Activated CD8-positive, alpha-beta memory T cell treated with anti-CD3 and anti-CD28 coated beads, Interleukin-2, amount 50 U/mL, for 24 hours (primary cell): ENCODE measurements around the gene DSPP.

Experiments
- DNase-seq: peaks from one replicate; pipeline ENCODE4 v3.0.0-alpha.2; 2020; ENCODE audit errors: extremely low read depth

DSPP gene

GRCh38 chr4:87631668-87632067 lies 23.3 kb downstream of the DSPP start:
- no peak for DNase-seq

GRCh38 chr4:87632469-87632868 lies 24.1 kb downstream of the DSPP start:
- DNase-seq: no peak

- DNase-seq: no peak
These were observed 24.9 kb downstream of the DSPP start for GRCh38 chr4:87633243-87633642.

- no peak for DNase-seq
These were observed 36.0 kb downstream of the DSPP start for GRCh38 chr4:87644286-87644685.

GRCh38 chr4:87649980-87650379 lies 41.7 kb downstream of the DSPP start, which contains the start of gene DMP1:
DMP1 (plus strand) TSS chr4:87650280; CDS start chr4:87656493, 6,213 bp downstream.
- DNase-seq: no peak

GRCh38 chr4:87650938-87651337 lies 42.6 kb downstream of the DSPP start:
- DNase-seq: no peak

GRCh38 chr4:87651941-87652340 lies 43.6 kb downstream of the DSPP start:
- DNase-seq: no peak

GRCh38 chr4:87654487-87655044 lies 46.2 kb downstream of the DSPP start:
- no peak for DNase-seq

- DNase-seq: no peak
These were observed 49.2 kb downstream of the DSPP start for GRCh38 chr4:87657525-87657924.

GRCh38 chr4:87659247-87659931 lies 51.1 kb downstream of the DSPP start:
- no peak for DNase-seq

GRCh38 chr4:87662871-87663270 lies 54.5 kb downstream of the DSPP start:
- DNase-seq: no peak
